OCI-M1 (cell line): ENCODE measurements around the gene DCAF5.
"Not testable (repeated sequence)": the region's sequence is repeated elsewhere in the genome, so short reads cannot be mapped to it uniquely, and the experiment has no call there.

Experiments
- DNase-seq: peaks from one replicate; lab custom pipeline; 2025; lab: John Stamatoyannopoulos, UW

DCAF5 gene

GRCh38 chr14:69041783-69042182, 111.1 kb downstream of the DCAF5 start:
- no peak for DNase-seq

- DNase-seq = no peak
Measured at GRCh38 chr14:69040353-69040752, 112.6 kb downstream of the DCAF5 start.

GRCh38 chr14:69039288-69039628, 113.7 kb downstream of the DCAF5 start:
- DNase-seq = no peak

- DNase-seq = peak; percentile 25
Measured at GRCh38 chr14:69038455-69039287, 114.2 kb downstream of the DCAF5 start.

GRCh38 chr14:69037790-69038454, 115.0 kb downstream of the DCAF5 start:
- peak; percentile 31 for DNase-seq

- no peak for DNase-seq
Measured at GRCh38 chr14:69036757-69037506, 116.0 kb downstream of the DCAF5 start.

GRCh38 chr14:69034612-69035262, 118.2 kb downstream of the DCAF5 start:
- no peak for DNase-seq

GRCh38 chr14:69027242-69027913, 125.5 kb downstream of the DCAF5 start:
- DNase-seq = no peak

GRCh38 chr14:69023035-69023434, 129.9 kb downstream of the DCAF5 start:
- no peak for DNase-seq

- not testable (repeated sequence) for DNase-seq
Measured at GRCh38 chr14:69022093-69022492, 130.8 kb downstream of the DCAF5 start.

GRCh38 chr14:69017706-69018105, 135.2 kb downstream of the DCAF5 start:
- no peak for DNase-seq

- no peak for DNase-seq
Measured at GRCh38 chr14:69014829-69015259, 138.1 kb downstream of the DCAF5 start.

- peak; percentile 50 for DNase-seq
Measured at GRCh38 chr14:69013943-69014782, 138.8 kb downstream of the DCAF5 start.

GRCh38 chr14:69012256-69012953, 140.5 kb downstream of the DCAF5 start:
- peak; percentile 3 for DNase-seq

- DNase-seq = no peak
Measured at GRCh38 chr14:69010648-69011047, 142.3 kb downstream of the DCAF5 start.

GRCh38 chr14:69008421-69008884, 144.5 kb downstream of the DCAF5 start:
- no peak for DNase-seq

GRCh38 chr14:69006346-69006745, 146.6 kb downstream of the DCAF5 start:
- DNase-seq = no peak

- no peak for DNase-seq
Measured at GRCh38 chr14:69005432-69006148, 147.3 kb downstream of the DCAF5 start.

GRCh38 chr14:69004731-69005431, 148.0 kb downstream of the DCAF5 start:
- no peak for DNase-seq
